Panc1 (cell line): ENCODE results near the gene ITGA8.

ENCODE experiments used
- CTCF ChIP-seq: fragments of 450-650 bp; IDR thresholded peaks from 2 replicates; pipeline ENCODE4 v1.5.1; 2017; ENCODE audit warnings: mild to moderate bottlenecking
- POLR2AphosphoS5 ChIP-seq: IDR thresholded peaks from 2 replicates; pipeline ENCODE4 v1.6.1; 2012; ENCODE audit warnings: mild to moderate bottlenecking, low read depth, low read length, moderate library complexity
- SIN3A ChIP-seq: IDR thresholded peaks from 2 replicates; pipeline ENCODE4 v1.6.1; 2012; ENCODE audit warnings: low read depth, mild to moderate bottlenecking, low read length, moderate library complexity, borderline replicate concordance; ENCODE audit not compliant: insufficient read depth

GRCh38 chr10:15571575-15571974 lies 148.1 kb downstream of the ITGA8 start:
- no peak for TF ChIP-seq CTCF
- TF ChIP-seq POLR2AphosphoS5 = no peak
- no peak for TF ChIP-seq SIN3A
